H1 (cell line): ENCODE results near the gene THBS3. TPM values are rescaled to one million over a fixed set of nuclear protein-coding genes. Genes with fewer than 3 reads are reported as not detected.

Experiments
- CTCF ChIA-PET: fragments of 300-600 bp; sonication (Branson Sonifier 250); formaldehyde crosslinking; loops from one replicate; lab custom pipeline; 2021; ENCODE audit not compliant: partially characterized antibody; lab: Charles Lee
- POLR2A ChIA-PET: fragments of 300-600 bp; sonication (Branson Sonifier 250); formaldehyde crosslinking; loops from one replicate; lab custom pipeline; 2021; ENCODE audit warnings: inconsistent platforms; ENCODE audit not compliant: partially characterized antibody; lab: Charles Lee
- DNase-seq, 2 experiments: peaks; one replicate each; pipeline versions ENCODE4 v3.0.0 to v3.0.0-alpha.2; 2010 to 2022; ENCODE audit warnings: low spot score in 2 of 2, low read depth in 1 of 2, mixed read lengths in 1 of 2
- FAIRE-seq: peaks from 2 replicates; lab custom pipeline; 2011; peaks lifted over from hg19 to GRCh38; lab: Jason Lieb, UNC
- H2AFZ ChIP-seq: 2 replicates; pipeline ENCODE4 v1.8.1; 2012; ENCODE audit warnings: low read length, inconsistent platforms
- H2AK5ac ChIP-seq: 2 replicates; pipeline ENCODE4 v1.6.1; 2013; ENCODE audit warnings: low read depth, low read length
- H2BK120ac ChIP-seq: replicated peaks from 2 replicates; pipeline ENCODE3; 2013; ENCODE audit warnings: low read depth, low read length, inconsistent platforms
- H2BK12ac ChIP-seq: 2 replicates; pipeline ENCODE4 v1.6.1; 2013; ENCODE audit warnings: low read depth, low read length
- H2BK15ac ChIP-seq: 2 replicates; pipeline ENCODE4 v1.6.1; 2013; ENCODE audit warnings: low read length
- H2BK20ac ChIP-seq: 2 replicates; pipeline ENCODE4 v1.6.1; 2013; ENCODE audit warnings: low read length
- H2BK5ac ChIP-seq: 2 replicates; pipeline ENCODE4 v1.6.1; 2013; ENCODE audit warnings: low read depth, low read length
- H3K14ac ChIP-seq: 2 replicates; pipeline ENCODE4 v1.6.1; 2013; ENCODE audit warnings: inconsistent platforms; ENCODE audit not compliant: insufficient read length
- H3K18ac ChIP-seq: 2 replicates; pipeline ENCODE4 v1.6.1; 2013; ENCODE audit warnings: low read length; ENCODE audit errors: extremely low read depth
- H3K23ac ChIP-seq: 2 replicates; pipeline ENCODE4 v1.6.1; 2013; ENCODE audit warnings: inconsistent platforms; ENCODE audit not compliant: insufficient read length
- H3K23me2 ChIP-seq: 2 replicates; pipeline ENCODE4 v1.6.1; 2013; ENCODE audit warnings: low read depth, low read length
- H3K27ac ChIP-seq: 2 replicates; pipeline ENCODE4 v1.6.1; 2011; ENCODE audit warnings: low read depth, low read length, inconsistent platforms
- H3K27me3 ChIP-seq, 4 experiments: replicated peaks in 1 of 4; 1 replicate in 1 of 4; 2 replicates in 3 of 4; pipeline versions ENCODE4 v1.6.1 to v1.8.1; 2011 to 2013; ENCODE audit warnings: low read length in 3 of 4, mild to moderate bottlenecking in 3 of 4, inconsistent platforms in 2 of 4, mixed read lengths in 2 of 4, moderate library complexity in 1 of 4; ENCODE audit not compliant: control insufficient read depth in 3 of 4, insufficient read depth in 3 of 4; ENCODE audit errors: extremely low read depth in 1 of 4
- H3K36me3 ChIP-seq, 4 experiments: 2 replicates each; pipeline versions ENCODE4 v1.6.1 to v1.8.1; 2011 to 2013; ENCODE audit warnings: mild to moderate bottlenecking in 4 of 4, low read length in 3 of 4, moderate library complexity in 2 of 4, control low read depth in 1 of 4, inconsistent platforms in 1 of 4; ENCODE audit not compliant: insufficient read depth in 4 of 4, control insufficient read depth in 2 of 4
- H3K4ac ChIP-seq: replicated peaks from 2 replicates; pipeline ENCODE3; 2013; ENCODE audit warnings: low read length, low read depth, mixed read lengths, inconsistent platforms; ENCODE audit not compliant: insufficient read length
- H3K4me1 ChIP-seq, 4 experiments: replicated peaks in 1 of 4; 1 replicate in 1 of 4; 2 replicates in 3 of 4; pipeline versions ENCODE4 v1.6.1 to v1.8.1; 2011 to 2013; ENCODE audit warnings: low read length in 3 of 4, inconsistent platforms in 2 of 4, mixed read lengths in 1 of 4; ENCODE audit not compliant: insufficient read depth in 4 of 4, control insufficient read depth in 3 of 4
- H3K4me2 ChIP-seq, 2 experiments: 2 replicates each; pipeline versions ENCODE4 v1.6.1 to v1.8.1; 2011 to 2013; ENCODE audit warnings: low read depth in 2 of 2, low read length in 2 of 2, control low read depth in 1 of 2, inconsistent platforms in 1 of 2, mild to moderate bottlenecking in 1 of 2; ENCODE audit not compliant: insufficient read depth in 1 of 2
- H3K4me3 ChIP-seq, 4 experiments: fragments of 200-600, 300-600 bp in 1 of 4; sonication (generic), shearing (Covaris generic), sonication (Bioruptor Twin) in 1 of 4; 2 replicates each; pipeline versions ENCODE4 v1.5.1 to v1.8.1; 2011 to 2016; ENCODE audit warnings: low read length in 4 of 4, low read depth in 3 of 4, control low read depth in 2 of 4, inconsistent platforms in 2 of 4, mild to moderate bottlenecking in 2 of 4, mixed read lengths in 1 of 4, moderate library complexity in 1 of 4; ENCODE audit not compliant: insufficient read depth in 2 of 4; ENCODE audit errors: extremely low read depth in 1 of 4
- H3K56ac ChIP-seq: replicated peaks from 2 replicates; pipeline ENCODE3; 2013; ENCODE audit warnings: low read depth, mild to moderate bottlenecking, mixed read lengths, low read length, inconsistent platforms; ENCODE audit not compliant: insufficient read length
- H3K79me1 ChIP-seq: 2 replicates; pipeline ENCODE4 v1.6.1; 2013; ENCODE audit warnings: low read depth, low read length, control low read depth
- H3K79me2 ChIP-seq, 2 experiments: 2 replicates each; pipeline versions ENCODE4 v1.6.1 to v1.8.1; 2012 to 2013; ENCODE audit warnings: low read length in 2 of 2, mild to moderate bottlenecking in 2 of 2, inconsistent platforms in 1 of 2; ENCODE audit not compliant: insufficient read depth in 2 of 2, control insufficient read depth in 1 of 2
- H3K9ac ChIP-seq, 4 experiments: replicated peaks in 1 of 4; 1 replicate in 1 of 4; 2 replicates in 3 of 4; pipeline versions ENCODE4 v1.6.1 to v1.8.1; 2011 to 2013; ENCODE audit warnings: low read depth in 3 of 4, low read length in 3 of 4, control low read depth in 2 of 4, mild to moderate bottlenecking in 2 of 4, moderate library complexity in 2 of 4, inconsistent platforms in 1 of 4; ENCODE audit errors: extremely low read depth in 1 of 4
- H3K9me3 ChIP-seq, 2 experiments: 2 replicates each; pipeline versions ENCODE4 v1.6.1 to v1.8.1; 2012 to 2013; ENCODE audit warnings: mild to moderate bottlenecking in 2 of 2, moderate library complexity in 2 of 2, control low read depth in 1 of 2, inconsistent platforms in 1 of 2, low read depth in 1 of 2, low read length in 1 of 2, mixed read lengths in 1 of 2; ENCODE audit not compliant: insufficient read depth in 2 of 2
- H4K20me1 ChIP-seq, 2 experiments: replicated peaks in 1 of 2; 2 replicates each; pipeline versions ENCODE3 to v1.8.1; 2011 to 2013; ENCODE audit warnings: inconsistent platforms in 2 of 2, low read length in 2 of 2, mild to moderate bottlenecking in 1 of 2; ENCODE audit not compliant: insufficient read depth in 2 of 2, control insufficient read depth in 1 of 2
- H4K5ac ChIP-seq: 2 replicates; pipeline ENCODE4 v1.6.1; 2013; ENCODE audit warnings: low read length, low read depth, mixed read lengths, inconsistent platforms; ENCODE audit not compliant: insufficient read length
- H4K8ac ChIP-seq: 2 replicates; pipeline ENCODE4 v1.8.0; 2013; ENCODE audit warnings: mild to moderate bottlenecking, moderate library complexity, low read length, inconsistent platforms; ENCODE audit not compliant: insufficient read depth; ENCODE audit errors: extremely low read depth
- H4K91ac ChIP-seq: replicated peaks from 2 replicates; pipeline ENCODE3; 2013; ENCODE audit warnings: low read length, mixed read lengths, inconsistent platforms; ENCODE audit not compliant: insufficient read length
- ATF3 ChIP-seq: IDR thresholded peaks from 2 replicates; pipeline ENCODE4 v1.6.1; 2011; ENCODE audit warnings: low read depth, mild to moderate bottlenecking, low read length; ENCODE audit not compliant: insufficient read depth
- CEBPB ChIP-seq: IDR thresholded peaks from 2 replicates; pipeline ENCODE4 v1.6.1; 2012; ENCODE audit warnings: low read depth, low read length
- NRF1 ChIP-seq: IDR thresholded peaks from 2 replicates; pipeline ENCODE4 v1.6.1; 2011; ENCODE audit warnings: mild to moderate bottlenecking, low read depth, low read length, improper control_type of control experiment
- PHF8 ChIP-seq: fragments of 200-600 bp; sonication (generic); conservative IDR thresholded peaks from 2 replicates; pipeline ENCODE4 v1.7.1; 2012; ENCODE audit warnings: low read depth, mild to moderate bottlenecking, inconsistent platforms, low read length, moderate library complexity
- POLR2A ChIP-seq, 2 experiments: IDR thresholded peaks; 1 replicate in 1 of 2; 2 replicates in 1 of 2; pipeline ENCODE4 v1.6.1; 2011; ENCODE audit warnings: low read depth in 2 of 2, low read length in 2 of 2, mild to moderate bottlenecking in 2 of 2; ENCODE audit errors: control extremely low read depth in 1 of 2
- POU5F1 ChIP-seq: IDR thresholded peaks from 2 replicates; pipeline ENCODE4 v1.6.1; 2011; ENCODE audit warnings: low read depth, mild to moderate bottlenecking, low read length, moderate library complexity
- RBBP5 ChIP-seq: IDR thresholded peaks from 2 replicates; pipeline ENCODE4 v1.7.1; 2012; ENCODE audit warnings: low read depth, mild to moderate bottlenecking, inconsistent platforms, low read length, moderate library complexity, borderline replicate concordance
- RFX5 ChIP-seq: IDR thresholded peaks from 2 replicates; pipeline ENCODE4 v1.6.1; 2011; ENCODE audit warnings: low read depth, low read length, improper control_type of control experiment, borderline replicate concordance
- RNF2 ChIP-seq: fragments of 200-900, 300-1000 bp; sonication (generic); IDR thresholded peaks from 2 replicates; pipeline ENCODE4 v1.7.1; 2016; ENCODE audit warnings: borderline replicate concordance, low read depth, mild to moderate bottlenecking, antibody characterized with exemption, low read length; ENCODE audit not compliant: poor library complexity, severe bottlenecking; ENCODE audit errors: missing control alignments
- SRF ChIP-seq: IDR thresholded peaks from 2 replicates; pipeline ENCODE4 v1.6.1; 2011; ENCODE audit warnings: mild to moderate bottlenecking, low read depth, low read length, moderate library complexity
- TBP ChIP-seq: IDR thresholded peaks from 2 replicates; pipeline ENCODE4 v1.6.1; 2011; ENCODE audit warnings: low read depth, low read length, improper control_type of control experiment
- TEAD4 ChIP-seq: IDR thresholded peaks from 2 replicates; pipeline ENCODE4 v1.6.1; 2012; ENCODE audit warnings: low read depth, low read length, inconsistent platforms, mixed read lengths
- WGBS, 2 experiments: shearing (Covaris generic) in 1 of 2; methylation state at CpG; one replicate each; pipeline versions ENCODE4 v1.1.6 to v1.1.7; 2013 to 2015; ENCODE audit warnings: low lambda C conversion rate in 2 of 2, mixed read lengths in 2 of 2, inconsistent platforms in 1 of 2, low coverage in 1 of 2, missing lambda C conversion rate in 1 of 2; ENCODE audit not compliant: insufficient replicate concordance in 2 of 2, insufficient coverage in 1 of 2, insufficient read length in 1 of 2; ENCODE audit errors: extremely low coverage in 1 of 2, missing lambda C conversion rate in 1 of 2; 5-methylcytosine and 5-hydroxymethylcytosine counted together
- polyA plus RNA-seq, 7 experiments: library from polyadenylated mRNA; depleted of rRNA in 3 of 7; stranded (reverse) in 5 of 7; unstranded in 2 of 7; fragments of >200 nt in 5 of 7; fragments of 200-250 nt in 2 of 7; gene quantifications; 1 replicate in 5 of 7; 2 replicates in 1 of 7; 4 replicates in 1 of 7; pipeline versions ENCODE4 v1.2.1 to v1.2.3, GENCODE V29; 2011 to 2013; ENCODE audit warnings: missing spikeins in 2 of 7, mixed read lengths in 2 of 7
- total RNA-seq: library from RNA; stranded (reverse); fragmentation: NEBNext Ultra II Directional; extraction: Animal tissue kit (Norgen Biotek cat#: 25700); gene quantifications from 2 replicates; pipeline ENCODE4 v1.2.1, GENCODE V29; 2021

THBS3 gene
- total and polyA plus RNA-seq, 2 of the 8 experiments (the other 6 are each of a cell fraction or from before 2014, with no cell fraction given), result 3.0 to 3.5 TPM

GRCh38 chr1:155210314-155211104 lies 2.8 kb upstream of the THBS3 start:
- H4K20me1 ChIP-seq, result peaks cover 0 to 4% of the 10 kb centered on the region in 2 experiments
- 93% methylated on average over 4 of the region's 4 CpGs; no CpG with 5 or more reads in 1 of the 2 experiments for WGBS, 2 experiments
- TF ChIP-seq SRF, result no peak
- no peak for TF ChIP-seq RFX5
- TF ChIP-seq NRF1, result no peak
- no peak for TF ChIP-seq POU5F1
- TF ChIP-seq POLR2A (IDR thresholded peaks at IDR 0.05; ENCODE audit: control extremely low read depth in 1 of 2, low read depth in 2 of 2, low read length in 2 of 2), result no peak
- no peak for TF ChIP-seq ATF3
- no peak for TF ChIP-seq TEAD4
- no peak for TF ChIP-seq RNF2
- no peak for TF ChIP-seq CEBPB
- no peak for TF ChIP-seq PHF8
- no peak for TF ChIP-seq RBBP5
- no peak for TF ChIP-seq TBP

More at GRCh38 chr1:155210314-155211104, 2.8 kb upstream of the THBS3 start:
- Histone ChIP-seq H4K5ac (no peak overlapping the region), H2BK120ac (no peak overlapping the region), H3K56ac (no peak overlapping the region), H3K4me1 (peaks cover 3 to 20% (median 11%) of the 10 kb centered on the region in 4 experiments), H3K79me2 (no peaks in the 10 kb centered on the region), H3K27ac (no peak overlapping the region), H3K23me2 (peaks cover 17% of the 10 kb centered on the region), H3K4ac (no peak overlapping the region), H4K91ac (no peak overlapping the region), H2BK20ac (no peak overlapping the region), H2BK5ac (no peak overlapping the region), H2BK12ac (no peak overlapping the region), H2AFZ (no peak overlapping the region), H3K9ac (no peak overlapping the region), H3K23ac (no peak overlapping the region), H3K79me1 (no peaks in the 10 kb centered on the region), H2AK5ac (no peak overlapping the region), H4K8ac (no peak overlapping the region), H3K4me2 (peak overlapping the region in 1 of 2 experiments; percentile 91; a peak in 1 of 4 replicates), H2BK15ac (no peak overlapping the region), H3K18ac (no peak overlapping the region), H3K9me3 (no peaks in the 10 kb centered on the region), H3K36me3 (no peaks in the 10 kb centered on the region), H3K14ac (no peak overlapping the region), H3K27me3 (peaks cover 0 to 3% (median 0%) of the 10 kb centered on the region in 4 experiments; a peak in 2 of 7 replicates), H3K4me3 (peak overlapping the region in 1 of 4 experiments; percentile 86; a peak in 1 of 8 replicates)
- FAIRE-seq, result no peak
- ChIA-PET CTCF (interaction anchor here (0.6 to 5.7 kb wide), 3 partner anchors 15 to 1208 kb away, joined by 3 to 62 read pairs (median 5); no protein-coding TSS in a partner anchor), POLR2A (interaction anchor here (1.3 to 19.4 kb wide), 5 partner anchors 13 to 52 kb away, joined by 3 to 512 read pairs (median 235); partner anchors contain the start of genes KRTCAP2, SCAMP3 and TRIM46)
- DNase-seq, result no peak
